ENCODE results near the gene WDR33.

WDR33 gene

GRCh38 chr2:127655209-127656073, 155.5 kb downstream of the WDR33 start:
- H3K4me3 ChIP-seq (ENCODE audit: low read depth, low read length): no peak overlapping the region
- TF ChIP-seq CTCF (IDR thresholded peaks at IDR 0.05; ENCODE audit: low read depth, low read length, missing control alignments): no peak
- no peak for DNase-seq (ENCODE audit: low read depth)

GRCh38 chr2:127654838-127655175, 156.2 kb downstream of the WDR33 start:
- no peak for TF ChIP-seq CTCF (IDR thresholded peaks at IDR 0.05; ENCODE audit: low read depth, low read length, missing control alignments)
- DNase-seq (ENCODE audit: low read depth): no peak
- no peak overlapping the region for H3K4me3 ChIP-seq (ENCODE audit: low read depth, low read length)

GRCh38 chr2:127654084-127654837, 156.7 kb downstream of the WDR33 start:
- no peak overlapping the region for H3K4me3 ChIP-seq (ENCODE audit: low read depth, low read length)
- TF ChIP-seq CTCF (IDR thresholded peaks at IDR 0.05; ENCODE audit: low read depth, low read length, missing control alignments): no peak
- no peak for DNase-seq (ENCODE audit: low read depth)

- no peak for DNase-seq (ENCODE audit: low read depth)
- no peak overlapping the region for H3K4me3 ChIP-seq (ENCODE audit: low read depth, low read length)
- no peak for TF ChIP-seq CTCF (IDR thresholded peaks at IDR 0.05; ENCODE audit: low read depth, low read length, missing control alignments)
These were observed 157.4 kb downstream of the WDR33 start for GRCh38 chr2:127653421-127654083.

- no peak for TF ChIP-seq CTCF (IDR thresholded peaks at IDR 0.05; ENCODE audit: low read depth, low read length, missing control alignments)
- DNase-seq (ENCODE audit: low read depth): no peak
- no peak overlapping the region for H3K4me3 ChIP-seq (ENCODE audit: low read depth, low read length)
These were observed 158.1 kb downstream of the WDR33 start for GRCh38 chr2:127652786-127653357.

- H3K4me3 ChIP-seq (ENCODE audit: low read depth, low read length): no peak overlapping the region
- no peak for TF ChIP-seq CTCF (IDR thresholded peaks at IDR 0.05; ENCODE audit: low read depth, low read length, missing control alignments)
- DNase-seq (ENCODE audit: low read depth): no peak
These were observed 158.9 kb downstream of the WDR33 start for GRCh38 chr2:127651971-127652550.

Measured in GM12864 (cell line).